Sigmoid colon (tissue), 7 donors: ENCODE data around the gene CACNA1G. TPM values are rescaled to one million over a fixed set of nuclear protein-coding genes. Genes with fewer than 3 reads are reported as not detected.

Source experiments
- DNase-seq: peaks from one replicate; pipeline ENCODE4 v3.0.0-alpha.2; 2019
- H3K27ac ChIP-seq, 4 donors: fragments of 200-600 bp; sonication (generic); one replicate each; pipeline ENCODE4 v1.5.1; 2016 to 2019; ENCODE audit warnings: mild to moderate bottlenecking in 1 of 4
- H3K27me3 ChIP-seq, 3 donors: fragments of 200-600 bp; sonication (generic); one replicate each; pipeline ENCODE4 v1.5.1; 2019; ENCODE audit warnings: mild to moderate bottlenecking in 1 of 3
- H3K36me3 ChIP-seq, 4 donors: fragments of 200-600 bp; sonication (generic); one replicate each; pipeline ENCODE4 v1.5.1; 2016 to 2019
- H3K4me1 ChIP-seq, 4 donors: fragments of 200-600 bp; sonication (generic); one replicate each; pipeline ENCODE4 v1.5.1; 2017 to 2019
- H3K4me3 ChIP-seq, 4 donors: fragments of 200-600 bp; sonication (generic); one replicate each; pipeline ENCODE4 v1.5.1; 2017 to 2019; ENCODE audit warnings: mild to moderate bottlenecking in 2 of 4, moderate library complexity in 1 of 4
- H3K9me3 ChIP-seq, 4 donors: fragments of 200-600 bp in 3 of 4; sonication (generic) in 3 of 4; one replicate each; pipeline versions ENCODE4 v1.5.1 to v1.6.1; 2013 to 2019
- EP300 ChIP-seq, 4 donors: sonication (generic); formaldehyde crosslinking; IDR thresholded peaks; one replicate each; pipeline ENCODE4 v1.6.1; 2017; ENCODE audit warnings: antibody characterized with exemption in 4 of 4
- POLR2A ChIP-seq, 2 donors: fragments of 450-650 bp; IDR thresholded peaks; one replicate each; pipeline ENCODE4 v1.6.1; 2016; ENCODE audit warnings: antibody characterized with exemption in 2 of 2, mild to moderate bottlenecking in 2 of 2, moderate library complexity in 2 of 2
- POLR2AphosphoS5 ChIP-seq, 4 donors: sonication (generic); formaldehyde crosslinking; IDR thresholded peaks; one replicate each; pipeline ENCODE4 v1.6.1; 2017; ENCODE audit warnings: antibody characterized with exemption in 4 of 4
- WGBS, 2 donors: extraction: QIAGEN DNeasy Blood & Tissue Kit; methylation state at CpG; one replicate each; pipeline ENCODE4 v1.1.7; 2013; 5-methylcytosine and 5-hydroxymethylcytosine counted together
- intact Hi-C: fragments of 100-400 bp; cut with DNase I; formaldehyde crosslinking; loops from one replicate; pipeline ENCODE4 v1.15.1; 2023
- polyA plus RNA-seq, 3 donors: library from polyadenylated mRNA; stranded (reverse); fragments of 200-250 nt; gene quantifications; one replicate each; pipeline ENCODE4 v1.2.3, GENCODE V29; 2013
- total RNA-seq, 4 donors: library from RNA; depleted of rRNA; stranded (reverse); fragments of >200 nt; gene quantifications; one replicate each; pipeline ENCODE4 v1.1.0, GENCODE V29; 2016
- TF ChIP-seq, protein P1 (sequence below), 4 experiments: fragments of 450-650 bp in 3 of 4; fragments of 200-600 bp in 1 of 4; IDR thresholded peaks; one replicate each; pipeline ENCODE4 v1.5.1; 2016 to 2019; ENCODE audit warnings: antibody characterized with exemption in 4 of 4, mild to moderate bottlenecking in 3 of 4, moderate library complexity in 2 of 4
- donor health status: healthy with polysubstance abuse.
- donor health status: Bipolar disorder and iron deficiency.
- donor health status: healthy.

Gene CACNA1G
- total and polyA plus RNA-seq, 7 donors: under 0.01 to 1.4 (median 0.34) TPM; not detected in 1

DNA sequence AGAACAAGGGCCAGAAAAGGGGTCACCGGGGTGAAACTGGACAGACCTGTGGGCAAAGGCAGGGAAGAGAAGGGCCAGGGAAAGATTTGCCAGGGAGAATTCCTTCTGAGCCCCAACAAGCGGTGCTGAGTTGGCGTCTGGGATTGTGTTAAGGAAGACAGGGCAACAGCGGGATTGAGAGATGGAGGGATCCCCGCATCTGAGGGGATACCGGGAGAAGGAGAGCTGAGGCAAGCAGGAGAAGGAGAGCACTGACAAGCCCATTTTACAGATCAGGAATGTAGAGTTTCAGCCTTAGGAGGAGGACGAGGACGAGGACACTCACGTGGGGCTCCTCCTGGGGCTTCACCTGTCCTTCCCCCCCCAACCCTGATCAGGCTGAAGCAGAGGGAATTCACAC lies 73.2 kb downstream of the CACNA1G start:
- H3K27me3 ChIP-seq: peaks cover 15 to 58% (median 32%) of the 10 kb centered on the region in 3 donors
- TF ChIP-seq POLR2AphosphoS5 (IDR thresholded peaks at IDR 0.05) (no peak), EP300 (IDR thresholded peaks at IDR 0.05) (no peak), POLR2A (IDR thresholded peaks at IDR 0.05) (no peak)
- TF ChIP-seq, protein P1, sequence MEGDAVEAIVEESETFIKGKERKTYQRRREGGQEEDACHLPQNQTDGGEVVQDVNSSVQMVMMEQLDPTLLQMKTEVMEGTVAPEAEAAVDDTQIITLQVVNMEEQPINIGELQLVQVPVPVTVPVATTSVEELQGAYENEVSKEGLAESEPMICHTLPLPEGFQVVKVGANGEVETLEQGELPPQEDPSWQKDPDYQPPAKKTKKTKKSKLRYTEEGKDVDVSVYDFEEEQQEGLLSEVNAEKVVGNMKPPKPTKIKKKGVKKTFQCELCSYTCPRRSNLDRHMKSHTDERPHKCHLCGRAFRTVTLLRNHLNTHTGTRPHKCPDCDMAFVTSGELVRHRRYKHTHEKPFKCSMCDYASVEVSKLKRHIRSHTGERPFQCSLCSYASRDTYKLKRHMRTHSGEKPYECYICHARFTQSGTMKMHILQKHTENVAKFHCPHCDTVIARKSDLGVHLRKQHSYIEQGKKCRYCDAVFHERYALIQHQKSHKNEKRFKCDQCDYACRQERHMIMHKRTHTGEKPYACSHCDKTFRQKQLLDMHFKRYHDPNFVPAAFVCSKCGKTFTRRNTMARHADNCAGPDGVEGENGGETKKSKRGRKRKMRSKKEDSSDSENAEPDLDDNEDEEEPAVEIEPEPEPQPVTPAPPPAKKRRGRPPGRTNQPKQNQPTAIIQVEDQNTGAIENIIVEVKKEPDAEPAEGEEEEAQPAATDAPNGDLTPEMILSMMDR (IDR thresholded peaks at IDR 0.05): no peak
- H3K4me3 ChIP-seq: no peak overlapping the region
- 91 to 95% methylated on average over 9 of the region's 9 CpGs for WGBS, 2 donors
- no peaks in the 10 kb centered on the region for H3K9me3 ChIP-seq
- H3K4me1 ChIP-seq: peaks cover 0 to 20% (median 17%) of the 10 kb centered on the region in 4 donors
- H3K36me3 ChIP-seq: no peaks in the 10 kb centered on the region
- H3K27ac ChIP-seq: no peak overlapping the region
- intact Hi-C loops: loop anchor here (5.0 kb wide), 1 partner anchor 59 kb away; no protein-coding TSS in a partner anchor
- no peak for DNase-seq

DNA sequence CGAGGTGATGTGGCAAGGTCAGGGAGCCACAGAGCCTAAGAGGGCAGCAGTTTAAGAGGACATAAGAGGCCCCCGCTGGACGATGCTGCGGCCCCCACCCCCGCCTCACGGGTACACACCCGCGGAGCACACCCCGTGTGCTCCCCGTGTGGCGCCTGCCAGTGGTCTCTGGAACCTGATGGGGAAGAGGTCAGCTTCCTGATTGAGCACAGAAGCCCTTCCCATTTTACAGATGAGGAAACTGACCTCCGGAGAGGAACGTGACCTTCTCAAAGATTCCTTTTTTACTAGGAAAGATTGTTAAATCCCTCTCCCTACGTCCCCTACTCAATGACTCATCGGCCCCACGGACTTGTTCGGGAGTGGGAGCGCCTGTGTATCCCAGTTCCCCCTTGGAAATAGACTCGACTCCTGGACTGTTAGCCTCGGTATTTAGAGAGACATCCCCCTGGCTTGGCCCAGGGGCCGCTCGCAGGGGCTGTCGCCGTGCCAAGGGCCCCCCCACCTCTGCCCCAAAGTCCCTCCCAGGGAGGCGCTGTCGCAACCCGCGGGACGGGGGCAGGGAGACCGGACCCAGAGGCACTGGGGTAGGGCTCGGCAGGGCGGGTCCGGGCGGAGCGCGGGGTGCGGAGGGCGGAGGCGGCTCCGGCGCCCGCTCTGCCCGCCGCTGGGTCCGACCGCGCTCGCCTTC lies 73.9 kb downstream of the CACNA1G start, which contains the start of gene ABCC3:
TSS of gene ABCC3 (plus strand) at position 658 of the 691 bp plus-strand sequence. CDS start 56 bp downstream, outside the sequence.
- TF ChIP-seq POLR2A (IDR thresholded peaks at IDR 0.05) (no peak), POLR2AphosphoS5 (IDR thresholded peaks at IDR 0.05) (peak in 1 of 4 donors; percentile 24), EP300 (IDR thresholded peaks at IDR 0.05) (no peak)
- TF ChIP-seq, protein P1 (IDR thresholded peaks at IDR 0.05): no peak
- H3K36me3 ChIP-seq: no peaks in the 10 kb centered on the region
- peak within 1 kb of the TSS in 3 of 4 donors; percentile 41 to 53 (median 47) for H3K4me3 ChIP-seq
- H3K27me3 ChIP-seq: peaks cover 15 to 55% (median 27%) of the 10 kb centered on the region in 3 donors
- H3K27ac ChIP-seq: peak within 1 kb of the TSS in 1 of 4 donors; percentile 45
- no peaks in the 10 kb centered on the region for H3K9me3 ChIP-seq
- 6 to 10% methylated on average over 48 of the region's 48 CpGs for WGBS, 2 donors
- peaks cover 0 to 27% (median 24%) of the 10 kb centered on the region in 4 donors for H3K4me1 ChIP-seq
- intact Hi-C loops: loop anchor here (5.0 kb wide), 1 partner anchor 58 kb away; no protein-coding TSS in a partner anchor
- DNase-seq: no peak

DNA sequence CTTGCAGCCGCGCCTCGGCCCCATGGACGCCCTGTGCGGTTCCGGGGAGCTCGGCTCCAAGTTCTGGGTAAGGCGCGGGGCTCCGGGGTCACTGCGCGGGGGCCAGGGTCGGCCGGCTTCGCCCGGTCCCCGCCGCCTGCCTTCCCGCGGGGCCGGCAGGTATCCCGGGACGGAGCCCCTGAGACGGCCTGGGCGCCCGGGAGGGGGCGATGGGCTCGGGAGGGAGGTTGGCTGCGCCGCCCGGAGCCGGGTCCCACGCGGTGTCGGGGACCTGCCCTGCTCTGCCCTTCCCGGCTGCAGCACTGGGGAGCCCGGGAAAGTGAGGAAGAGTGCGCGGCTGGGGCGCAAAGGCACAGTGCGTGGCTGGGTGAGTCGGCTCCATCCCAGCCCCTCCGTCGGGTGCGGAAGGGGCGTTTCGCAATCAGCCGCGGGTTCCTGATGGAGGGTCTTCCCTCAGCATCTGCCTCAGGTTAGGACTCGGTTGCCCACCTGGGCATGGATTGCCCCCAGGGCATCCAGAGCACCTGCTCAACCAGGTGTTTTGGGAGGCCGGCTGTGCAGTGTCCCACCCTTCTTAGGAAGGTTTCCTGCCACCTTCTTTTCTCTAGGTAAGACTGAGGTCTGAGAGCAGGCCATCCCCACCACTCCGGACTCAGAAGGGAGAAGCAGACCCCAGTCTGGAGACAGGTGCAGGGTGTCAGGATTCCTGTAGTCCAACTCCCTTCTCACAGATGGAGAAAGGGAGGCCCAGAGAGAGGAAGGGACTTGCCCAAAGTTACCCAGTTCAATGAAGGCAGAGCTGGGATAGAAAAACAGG lies 74.6 kb downstream of the CACNA1G start:
- DNase-seq: no peak
- H3K27me3 ChIP-seq: peaks cover 15 to 54% (median 27%) of the 10 kb centered on the region in 3 donors
- H3K4me1 ChIP-seq: peaks cover 0 to 34% (median 32%) of the 10 kb centered on the region in 4 donors
- no peaks in the 10 kb centered on the region for H3K9me3 ChIP-seq
- 2 to 4% methylated on average over 52 of the region's 52 CpGs for WGBS, 2 donors
- no peak for TF ChIP-seq EP300 (IDR thresholded peaks at IDR 0.05)
- TF ChIP-seq, protein P1 (IDR thresholded peaks at IDR 0.05): no peak
- no peak for TF ChIP-seq POLR2AphosphoS5 (IDR thresholded peaks at IDR 0.05)
- no peak for TF ChIP-seq POLR2A (IDR thresholded peaks at IDR 0.05)
- H3K27ac ChIP-seq: peak overlapping the region in 1 of 4 donors; percentile 45
- H3K4me3 ChIP-seq: peak overlapping the region in 3 of 4 donors; percentile 41 to 53 (median 47)
- no peaks in the 10 kb centered on the region for H3K36me3 ChIP-seq
- intact Hi-C loops: loop anchor here (5.0 kb wide), 1 partner anchor 57 kb away; no protein-coding TSS in a partner anchor

DNA sequence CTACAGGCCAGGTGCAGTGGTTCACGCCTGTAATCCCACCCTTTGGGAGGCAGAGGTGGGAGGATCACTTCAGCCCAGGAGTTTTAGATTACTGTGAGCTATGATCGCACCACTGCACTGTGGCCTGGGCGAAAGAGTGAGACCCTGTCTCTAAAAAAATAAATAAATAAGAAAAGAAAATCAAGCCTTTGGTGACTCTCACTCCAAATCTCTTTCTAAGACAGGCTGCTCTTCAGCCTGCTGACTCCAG lies 75.1 kb downstream of the CACNA1G start:
- no peaks in the 10 kb centered on the region for H3K9me3 ChIP-seq
- intact Hi-C loops: no loop called here
- H3K36me3 ChIP-seq: no peaks in the 10 kb centered on the region
- no peak overlapping the region for H3K4me3 ChIP-seq
- TF ChIP-seq EP300 (IDR thresholded peaks at IDR 0.05) (no peak), POLR2A (IDR thresholded peaks at IDR 0.05) (no peak), POLR2AphosphoS5 (IDR thresholded peaks at IDR 0.05) (no peak)
- TF ChIP-seq, protein P1 (IDR thresholded peaks at IDR 0.05): no peak
- WGBS, 2 donors: 17 to 50% methylated on average over 3 of the region's 3 CpGs
- peaks cover 15 to 49% (median 27%) of the 10 kb centered on the region in 3 donors for H3K27me3 ChIP-seq
- no peak for DNase-seq
- H3K27ac ChIP-seq: no peak overlapping the region
- peaks cover 0 to 39% (median 33%) of the 10 kb centered on the region in 4 donors for H3K4me1 ChIP-seq
